HPDE6-E6E7 (cell line): ENCODE data around the gene ENTPD7.

Experiments used
- DNase-seq: peaks from one replicate; pipeline ENCODE4 v3.0.0; 2011; ENCODE audit warnings: missing footprints; ENCODE audit errors: extremely low spot score

The ENTPD7 gene

DNA sequence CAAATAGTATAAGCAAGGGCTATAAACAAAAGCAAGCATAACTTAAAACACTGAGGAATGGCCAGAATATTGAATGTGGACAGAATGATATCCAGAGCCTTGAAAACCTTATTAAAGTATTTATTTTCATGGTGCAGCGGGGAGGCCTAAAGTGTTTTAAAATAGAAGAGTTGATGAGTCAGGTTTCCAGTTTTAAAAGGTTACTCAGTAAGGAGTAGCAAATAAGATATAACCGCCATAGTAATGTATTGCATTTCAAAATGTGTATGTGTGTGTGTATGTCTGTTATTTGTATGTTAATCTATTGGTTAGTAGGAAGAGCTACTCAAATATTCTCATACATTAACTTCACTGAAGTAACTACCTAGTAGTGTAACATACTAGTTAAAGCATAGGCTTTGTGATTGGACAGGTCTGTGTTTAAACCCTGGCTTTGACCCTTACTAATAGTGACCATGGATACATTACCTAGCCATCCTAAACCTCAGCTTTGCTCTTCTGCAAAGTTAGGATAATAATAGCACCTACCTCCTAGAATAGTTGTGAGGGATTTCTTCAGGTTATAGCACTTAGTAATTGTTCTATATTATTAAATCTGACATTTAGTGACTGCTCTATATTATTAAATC, 89.6 kb downstream of the ENTPD7 start:
- no peak for DNase-seq

DNA sequence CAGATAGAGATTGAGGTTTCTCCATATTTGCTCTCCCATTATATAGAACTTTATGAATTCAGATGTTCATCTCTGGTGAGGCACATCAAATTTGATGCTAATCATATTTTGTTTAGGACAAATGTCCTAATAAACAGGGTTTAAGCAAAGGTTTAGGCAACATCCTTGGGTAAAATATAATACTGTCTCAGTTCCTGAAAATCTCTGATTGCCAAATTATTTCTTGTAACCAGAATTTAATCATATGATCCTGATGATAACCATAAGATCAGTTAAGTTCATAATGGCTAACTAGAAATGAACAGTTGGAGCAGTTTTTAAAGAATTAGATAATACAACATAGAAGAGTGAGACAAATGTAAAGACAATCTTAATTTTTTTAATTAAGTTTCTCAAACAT, 91.3 kb downstream of the ENTPD7 start:
- no peak for DNase-seq

GRCh38 chr10:99754670-99755069, 95.4 kb downstream of the ENTPD7 start:
- no peak for DNase-seq
